ENCODE measurements around the gene PRRX2.

- TF ChIP-seq CTCF (conservative IDR thresholded peaks at IDR 0.05 in 1 of 2, IDR thresholded peaks at IDR 0.05 in 1 of 2; ENCODE audit: extremely low read depth in 1 of 2, insufficient read depth in 1 of 2, low read depth in 1 of 2, low read length in 2 of 2) (no peak), EZH2 (IDR thresholded peaks at IDR 0.05; ENCODE audit: borderline replicate concordance, low read length) (no peak)
These were observed 68.1 kb downstream of the PRRX2 start for GRCh38 chr9:129733632-129733953.

Data from mammary epithelial cell (primary cell).